Smooth muscle cell (in vitro differentiated cells): ENCODE measurements around the gene PAIP1. TPM values are rescaled to one million over a fixed set of nuclear protein-coding genes. Genes with fewer than 3 reads are reported as not detected.
"Not testable (repeated sequence)": the region's sequence is repeated elsewhere in the genome, so short reads cannot be mapped to it uniquely, and the experiment has no call there.

ENCODE experiments used
- DNase-seq: peaks from one replicate; lab custom pipeline; 2025; ENCODE audit not compliant: unreplicated experiment; lab: John Stamatoyannopoulos, UW
- H2AFZ ChIP-seq: fragments of 200-600 bp; sonication (generic); 2 replicates; pipeline ENCODE4 v1.6.0; 2016; ENCODE audit warnings: antibody characterized with exemption, low read depth, mild to moderate bottlenecking
- H3F3A ChIP-seq: fragments of 200-600 bp; sonication (generic); 2 replicates; pipeline ENCODE4 v1.6.0; 2017; ENCODE audit warnings: antibody characterized with exemption, low read depth
- H3K27ac ChIP-seq: fragments of 200-600 bp; sonication (generic); 2 replicates; pipeline ENCODE4 v1.5.1; 2016; ENCODE audit warnings: low read depth, mild to moderate bottlenecking
- H3K27me3 ChIP-seq: fragments of 200-600 bp; sonication (generic); 2 replicates; pipeline ENCODE4 v1.6.1; 2016; ENCODE audit warnings: low read depth, mild to moderate bottlenecking
- H3K36me3 ChIP-seq: fragments of 200-600 bp; sonication (generic); 2 replicates; pipeline ENCODE4 v1.5.1; 2016; ENCODE audit warnings: low read depth
- H3K4me1 ChIP-seq: fragments of 200-600 bp; sonication (generic); 2 replicates; pipeline ENCODE4 v1.5.1; 2016; ENCODE audit warnings: low read depth
- H3K4me2 ChIP-seq: fragments of 200-600 bp; sonication (generic); 2 replicates; pipeline ENCODE4 v1.6.0; 2016; ENCODE audit warnings: mild to moderate bottlenecking
- H3K4me3 ChIP-seq: fragments of 200-600 bp; sonication (generic); 2 replicates; pipeline ENCODE4 v1.5.1; 2016; ENCODE audit warnings: mild to moderate bottlenecking
- H3K79me2 ChIP-seq: fragments of 200-600 bp; sonication (generic); 2 replicates; pipeline ENCODE4 v1.6.0; 2016; ENCODE audit warnings: low read depth, mild to moderate bottlenecking
- H3K9ac ChIP-seq: fragments of 200-600 bp; sonication (generic); 2 replicates; pipeline ENCODE4 v1.6.0; 2016; ENCODE audit warnings: low read depth
- H3K9me3 ChIP-seq: fragments of 200-600 bp; sonication (generic); replicated peaks from 2 replicates; pipeline ENCODE4 v1.5.1; 2016; ENCODE audit warnings: low read depth
- H4K20me1 ChIP-seq: fragments of 200-600 bp; sonication (generic); 2 replicates; pipeline ENCODE4 v1.6.0; 2016; ENCODE audit warnings: low read depth
- WGBS: methylation state at CpG from one replicate; pipeline ENCODE4 v1.1.7; 2016; ENCODE audit warnings: low lambda C conversion rate; 5-methylcytosine and 5-hydroxymethylcytosine counted together
- polyA plus RNA-seq: library from polyadenylated mRNA; unstranded; fragments of >200 nt; fragmentation: Nextera tagmentation; extraction: Ambion mirVana; gene quantifications from 2 replicates; pipeline ENCODE4 v1.2.1, GENCODE V29; 2016
- total RNA-seq: library from RNA; depleted of rRNA; stranded (reverse); fragments of >200 nt; gene quantifications from 2 replicates; pipeline ENCODE4 v1.2.3, GENCODE V29; 2014
- TF ChIP-seq, protein P1 (sequence below): fragments of 200-600 bp; sonication (generic); IDR thresholded peaks from 2 replicates; pipeline ENCODE4 v1.5.1; 2017; ENCODE audit warnings: borderline replicate concordance, mild to moderate bottlenecking, antibody characterized with exemption; ENCODE audit not compliant: insufficient read depth, poor library complexity, severe bottlenecking

The PAIP1 gene
- total and polyA plus RNA-seq, 2 experiments from 2014 or later: 135 to 137 TPM

DNA sequence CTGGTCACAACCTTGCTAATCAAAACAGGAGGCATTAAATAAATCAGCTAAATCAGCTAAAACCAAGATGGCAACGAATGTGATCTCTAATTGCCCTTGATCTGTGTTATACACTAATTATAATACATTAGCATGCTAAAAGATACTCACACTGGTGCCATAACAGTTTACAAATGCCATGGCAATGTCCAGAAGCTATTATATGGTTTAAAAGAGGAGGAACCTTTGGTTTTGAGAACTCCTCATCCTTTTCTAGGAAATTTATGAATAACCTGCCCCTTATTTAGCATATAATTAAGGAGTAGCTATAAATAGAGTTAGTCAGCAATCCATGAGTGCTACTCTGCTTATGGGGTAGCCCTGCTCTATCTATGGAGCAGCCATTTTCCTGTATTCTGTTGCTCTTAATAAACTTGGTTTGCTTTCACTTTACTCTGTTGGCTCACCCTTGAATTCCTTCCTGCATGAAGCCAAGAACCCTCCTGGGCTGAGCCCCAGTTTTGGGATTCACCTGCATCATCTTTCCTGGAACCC is 27.4 kb upstream of the PAIP1 start:
- no peak overlapping the region for H2AFZ ChIP-seq
- no peaks in the 10 kb centered on the region for H3K36me3 ChIP-seq
- H3K27ac ChIP-seq: no peak overlapping the region
- 84% methylated on average over 1 of the region's 1 CpG for WGBS
- no peak for DNase-seq
- H3K4me3 ChIP-seq: no peak overlapping the region
- H3K4me1 ChIP-seq: no peaks in the 10 kb centered on the region
- H3F3A ChIP-seq: no peaks in the 10 kb centered on the region
- no peaks in the 10 kb centered on the region for H3K9me3 ChIP-seq
- H3K27me3 ChIP-seq: no peaks in the 10 kb centered on the region
- no peaks in the 10 kb centered on the region for H4K20me1 ChIP-seq
- H3K4me2 ChIP-seq: no peak overlapping the region
- no peaks in the 10 kb centered on the region for H3K79me2 ChIP-seq
- TF ChIP-seq, protein P1, sequence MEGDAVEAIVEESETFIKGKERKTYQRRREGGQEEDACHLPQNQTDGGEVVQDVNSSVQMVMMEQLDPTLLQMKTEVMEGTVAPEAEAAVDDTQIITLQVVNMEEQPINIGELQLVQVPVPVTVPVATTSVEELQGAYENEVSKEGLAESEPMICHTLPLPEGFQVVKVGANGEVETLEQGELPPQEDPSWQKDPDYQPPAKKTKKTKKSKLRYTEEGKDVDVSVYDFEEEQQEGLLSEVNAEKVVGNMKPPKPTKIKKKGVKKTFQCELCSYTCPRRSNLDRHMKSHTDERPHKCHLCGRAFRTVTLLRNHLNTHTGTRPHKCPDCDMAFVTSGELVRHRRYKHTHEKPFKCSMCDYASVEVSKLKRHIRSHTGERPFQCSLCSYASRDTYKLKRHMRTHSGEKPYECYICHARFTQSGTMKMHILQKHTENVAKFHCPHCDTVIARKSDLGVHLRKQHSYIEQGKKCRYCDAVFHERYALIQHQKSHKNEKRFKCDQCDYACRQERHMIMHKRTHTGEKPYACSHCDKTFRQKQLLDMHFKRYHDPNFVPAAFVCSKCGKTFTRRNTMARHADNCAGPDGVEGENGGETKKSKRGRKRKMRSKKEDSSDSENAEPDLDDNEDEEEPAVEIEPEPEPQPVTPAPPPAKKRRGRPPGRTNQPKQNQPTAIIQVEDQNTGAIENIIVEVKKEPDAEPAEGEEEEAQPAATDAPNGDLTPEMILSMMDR: no peak
- no peak overlapping the region for H3K9ac ChIP-seq

DNA sequence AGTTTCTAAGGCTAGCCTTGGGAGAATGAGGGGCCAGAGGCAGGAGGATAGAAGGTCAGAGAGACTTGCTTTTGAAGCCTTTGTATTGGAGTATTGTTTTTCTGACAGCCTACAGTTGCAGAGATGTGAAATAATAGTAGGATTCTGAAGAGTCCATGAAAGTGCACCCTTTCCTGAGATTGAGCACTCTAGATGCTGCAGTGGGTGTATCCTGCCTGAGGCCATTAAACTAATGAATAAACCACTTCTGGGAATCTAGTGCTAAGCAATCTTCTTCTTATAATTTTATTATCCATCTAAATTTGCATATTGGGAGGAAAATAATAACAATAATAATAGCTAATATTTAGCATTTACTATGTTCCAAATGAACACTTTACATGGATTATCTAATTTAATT is 26.8 kb upstream of the PAIP1 start:
- H3K36me3 ChIP-seq: no peaks in the 10 kb centered on the region
- TF ChIP-seq, protein P1: no peak
- no peaks in the 10 kb centered on the region for H3K4me1 ChIP-seq
- no peak overlapping the region for H3K4me3 ChIP-seq
- no peak overlapping the region for H2AFZ ChIP-seq
- H3K27ac ChIP-seq: no peak overlapping the region
- no peaks in the 10 kb centered on the region for H3F3A ChIP-seq
- no peak for DNase-seq
- H4K20me1 ChIP-seq: no peaks in the 10 kb centered on the region
- no peak overlapping the region for H3K4me2 ChIP-seq
- no peak overlapping the region for H3K9ac ChIP-seq
- H3K79me2 ChIP-seq: no peaks in the 10 kb centered on the region
- H3K9me3 ChIP-seq: no peaks in the 10 kb centered on the region
- H3K27me3 ChIP-seq: no peaks in the 10 kb centered on the region

DNA sequence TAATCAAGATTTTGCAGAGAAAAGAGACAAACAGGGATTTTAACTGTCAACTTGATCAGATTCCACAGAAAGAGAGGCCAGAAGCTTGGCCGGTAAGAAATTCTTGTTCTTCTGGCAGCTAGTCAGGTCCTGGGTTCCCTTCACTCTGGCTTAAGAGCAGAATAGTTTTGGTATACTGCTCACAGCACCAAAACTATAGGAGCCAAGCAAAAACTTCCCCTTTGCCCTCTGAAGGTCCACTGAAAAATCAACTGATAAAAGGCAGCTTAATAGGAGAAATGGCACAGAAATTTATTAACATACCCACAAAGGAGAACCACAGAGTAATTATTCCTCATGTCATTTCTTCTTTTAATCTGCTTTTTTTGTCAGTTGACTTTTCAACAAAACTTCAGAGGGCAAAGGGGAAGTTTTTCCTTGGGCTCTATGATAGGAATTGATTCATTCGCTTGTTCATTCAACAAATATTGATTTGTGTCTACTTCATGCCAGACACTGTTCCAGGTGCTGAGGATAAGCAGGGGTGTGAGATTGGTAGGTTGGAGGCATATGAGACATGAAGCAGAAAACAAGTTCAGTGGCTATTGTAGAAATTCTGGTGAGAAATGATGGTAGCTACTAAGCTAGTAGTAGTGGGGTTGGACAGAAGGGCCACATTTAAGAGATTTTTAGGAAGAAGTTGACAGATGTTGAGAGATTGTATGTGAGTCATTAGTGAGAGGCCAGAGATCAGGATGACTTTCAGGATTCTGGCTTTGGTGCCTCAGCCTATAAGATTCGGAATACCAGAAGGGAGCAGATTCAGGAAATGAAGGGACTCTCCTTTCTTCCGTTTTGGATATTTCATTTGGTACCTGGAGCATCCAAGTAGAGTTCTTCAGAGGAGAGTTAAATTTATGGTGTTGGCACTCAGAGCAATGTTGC is 25.5 kb upstream of the PAIP1 start:
- no peaks in the 10 kb centered on the region for H3K36me3 ChIP-seq
- no peak overlapping the region for H3K4me2 ChIP-seq
- no peak overlapping the region for H3K4me3 ChIP-seq
- H4K20me1 ChIP-seq: no peaks in the 10 kb centered on the region
- DNase-seq: no peak
- H3K79me2 ChIP-seq: no peaks in the 10 kb centered on the region
- TF ChIP-seq, protein P1: no peak
- no peak overlapping the region for H2AFZ ChIP-seq
- no peaks in the 10 kb centered on the region for H3F3A ChIP-seq
- no peak overlapping the region for H3K27ac ChIP-seq
- no peaks in the 10 kb centered on the region for H3K4me1 ChIP-seq
- 83% methylated on average over 4 of the region's 4 CpGs for WGBS
- no peak overlapping the region for H3K9ac ChIP-seq
- no peaks in the 10 kb centered on the region for H3K27me3 ChIP-seq
- H3K9me3 ChIP-seq: no peaks in the 10 kb centered on the region

DNA sequence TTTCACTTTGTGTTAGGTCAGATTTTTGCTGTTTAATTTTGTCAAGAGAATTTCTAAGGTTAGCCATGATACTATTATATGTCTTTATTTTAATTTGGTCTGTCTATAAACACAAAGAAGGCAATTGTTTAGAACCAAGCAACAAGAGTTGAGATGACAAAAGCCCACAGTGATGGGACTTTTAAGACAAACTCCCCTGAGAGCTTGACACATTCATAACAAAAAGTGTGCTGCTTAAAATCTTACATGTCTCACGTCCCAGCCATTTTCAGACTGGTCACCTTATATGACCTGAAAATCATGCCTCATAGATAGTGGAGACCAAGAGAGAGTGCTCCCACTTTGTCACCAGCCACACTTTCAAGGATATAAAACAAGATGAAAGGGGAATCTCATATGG is 24.5 kb upstream of the PAIP1 start:
- no peaks in the 10 kb centered on the region for H4K20me1 ChIP-seq
- TF ChIP-seq, protein P1: no peak
- H3K27ac ChIP-seq: no peak overlapping the region
- no peak for DNase-seq
- WGBS: 96% methylated on average over 1 of the region's 1 CpG
- no peaks in the 10 kb centered on the region for H3K36me3 ChIP-seq
- no peaks in the 10 kb centered on the region for H3K4me1 ChIP-seq
- no peak overlapping the region for H2AFZ ChIP-seq
- no peaks in the 10 kb centered on the region for H3F3A ChIP-seq
- no peaks in the 10 kb centered on the region for H3K79me2 ChIP-seq
- H3K9ac ChIP-seq: no peak overlapping the region
- no peak overlapping the region for H3K4me3 ChIP-seq
- no peaks in the 10 kb centered on the region for H3K27me3 ChIP-seq
- H3K9me3 ChIP-seq: no peaks in the 10 kb centered on the region
- H3K4me2 ChIP-seq: no peak overlapping the region

DNA sequence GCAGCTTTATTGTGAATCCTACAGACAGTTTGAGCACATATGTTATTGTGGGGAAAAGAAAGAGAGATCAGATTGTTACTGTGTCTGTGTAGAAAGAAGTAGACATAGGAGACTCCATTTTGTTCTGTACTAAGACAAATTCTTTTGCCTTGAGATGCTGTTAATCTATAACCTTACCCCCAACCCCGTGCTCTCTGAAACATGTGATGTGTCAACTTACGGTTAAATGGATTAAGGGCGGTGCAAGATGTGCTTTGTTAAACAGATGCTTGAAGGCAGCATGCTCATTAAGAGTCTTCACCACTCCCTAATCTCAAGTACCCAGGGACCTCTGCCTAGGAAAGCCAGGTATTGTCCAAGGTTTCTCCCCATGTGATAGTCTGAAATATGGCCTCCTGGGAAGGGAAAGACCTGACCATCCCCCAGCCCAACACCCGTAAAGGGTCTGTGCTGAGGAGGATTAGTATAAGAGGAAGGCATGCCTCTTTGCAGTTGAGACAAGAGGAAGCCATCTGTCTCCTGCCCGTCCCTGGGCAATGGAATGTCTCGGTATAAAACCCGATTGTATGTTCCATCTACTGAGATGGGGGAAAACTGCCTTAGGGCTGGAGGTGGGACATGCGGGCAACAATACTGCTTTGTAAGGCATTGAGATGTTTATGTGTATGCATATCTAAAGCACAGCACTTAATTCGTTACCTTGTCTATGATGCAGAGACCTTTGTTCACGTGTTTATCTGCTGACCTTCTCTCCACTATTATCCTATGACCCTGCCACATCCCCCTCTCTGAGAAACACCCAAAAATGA is 23.7 kb upstream of the PAIP1 start:
- H3K27ac ChIP-seq, DNase-seq, H3K79me2 ChIP-seq, H3K4me3 ChIP-seq, H3K36me3 ChIP-seq, H3K9me3 ChIP-seq, H3F3A ChIP-seq, H3K9ac ChIP-seq, H3K27me3 ChIP-seq, H3K4me1 ChIP-seq, H4K20me1 ChIP-seq, H3K4me2 ChIP-seq, H2AFZ ChIP-seq: not testable (repeated sequence)
- WGBS: 89% methylated on average over 10 of the region's 10 CpGs
